Prostate gland (tissue), 2 donors: Measurements from ENCODE around the gene SMARCAD1.

Experiments used
- POLR2A ChIP-seq: fragments of 450-650 bp; IDR thresholded peaks from one replicate; pipeline ENCODE4 v1.6.1; 2016; ENCODE audit warnings: antibody characterized with exemption, mild to moderate bottlenecking
- POLR2AphosphoS5 ChIP-seq: sonication (generic); formaldehyde crosslinking; IDR thresholded peaks from one replicate; pipeline ENCODE4 v1.6.1; 2017; ENCODE audit warnings: antibody characterized with exemption
- TF ChIP-seq, protein P1 (sequence below), 4 experiments: fragments of 200-600 bp in 2 of 4; fragments of 450-650 bp in 2 of 4; sonication (generic) in 2 of 4; IDR thresholded peaks; 1 replicate in 3 of 4; 2 replicates in 1 of 4; pipeline ENCODE4 v1.5.1; 2016 to 2019; ENCODE audit warnings: antibody characterized with exemption in 4 of 4, mild to moderate bottlenecking in 2 of 4, moderate library complexity in 2 of 4

DNA sequence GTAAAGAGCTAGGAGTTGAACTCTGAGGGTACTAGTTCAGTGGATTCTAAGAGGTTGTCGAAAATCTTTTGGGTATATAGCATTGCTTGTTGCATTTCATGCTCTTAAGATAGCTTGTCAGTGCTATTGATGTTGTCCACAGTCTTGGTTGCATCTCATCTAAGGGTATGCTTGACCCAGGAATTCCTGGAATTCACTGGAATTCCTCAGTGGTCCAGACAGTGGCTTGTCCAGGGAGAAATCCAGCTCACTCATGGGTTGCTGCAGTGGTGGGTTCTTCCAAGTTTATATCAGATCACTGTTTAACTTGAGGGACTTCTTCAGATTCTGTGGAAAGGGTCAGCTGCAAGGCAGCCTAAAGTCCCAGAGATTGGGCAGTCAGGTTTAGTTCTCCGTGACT is 29.8 kb upstream of the SMARCAD1 start:
- TF ChIP-seq POLR2AphosphoS5: no peak
- TF ChIP-seq, protein P1, sequence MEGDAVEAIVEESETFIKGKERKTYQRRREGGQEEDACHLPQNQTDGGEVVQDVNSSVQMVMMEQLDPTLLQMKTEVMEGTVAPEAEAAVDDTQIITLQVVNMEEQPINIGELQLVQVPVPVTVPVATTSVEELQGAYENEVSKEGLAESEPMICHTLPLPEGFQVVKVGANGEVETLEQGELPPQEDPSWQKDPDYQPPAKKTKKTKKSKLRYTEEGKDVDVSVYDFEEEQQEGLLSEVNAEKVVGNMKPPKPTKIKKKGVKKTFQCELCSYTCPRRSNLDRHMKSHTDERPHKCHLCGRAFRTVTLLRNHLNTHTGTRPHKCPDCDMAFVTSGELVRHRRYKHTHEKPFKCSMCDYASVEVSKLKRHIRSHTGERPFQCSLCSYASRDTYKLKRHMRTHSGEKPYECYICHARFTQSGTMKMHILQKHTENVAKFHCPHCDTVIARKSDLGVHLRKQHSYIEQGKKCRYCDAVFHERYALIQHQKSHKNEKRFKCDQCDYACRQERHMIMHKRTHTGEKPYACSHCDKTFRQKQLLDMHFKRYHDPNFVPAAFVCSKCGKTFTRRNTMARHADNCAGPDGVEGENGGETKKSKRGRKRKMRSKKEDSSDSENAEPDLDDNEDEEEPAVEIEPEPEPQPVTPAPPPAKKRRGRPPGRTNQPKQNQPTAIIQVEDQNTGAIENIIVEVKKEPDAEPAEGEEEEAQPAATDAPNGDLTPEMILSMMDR (IDR thresholded peaks at IDR 0.05): no peak
- no peak for TF ChIP-seq POLR2A
